GM23338 (cell line): ENCODE data around the gene SLC41A3. TPM values are rescaled to one million over a fixed set of nuclear protein-coding genes. Genes with fewer than 3 reads are reported as not detected.

ENCODE experiments used
- ATAC-seq: fragments of 200-7000 bp; cut with Tn5 transposase; 3 replicates; pipeline ENCODE4 v1.9.1; 2020
- DNase-seq: peaks from one replicate; pipeline ENCODE4 v3.0.0-alpha.2; 2015; ENCODE audit warnings: low spot score
- H2AFZ ChIP-seq: fragments of 200-600 bp; sonication (generic); 2 replicates; pipeline ENCODE4 v1.8.0; 2016; ENCODE audit warnings: antibody characterized with exemption, mild to moderate bottlenecking, moderate library complexity
- H3F3A ChIP-seq: fragments of 200-600 bp; sonication (generic); replicated peaks from 2 replicates; pipeline ENCODE4 v1.8.0; 2017; ENCODE audit warnings: antibody characterized with exemption, mixed run types, low read depth
- H3K27ac ChIP-seq: fragments of 200-600 bp; sonication (generic); 2 replicates; pipeline ENCODE4 v1.6.1; 2016; ENCODE audit warnings: low read depth
- H3K27me3 ChIP-seq: fragments of 200-600 bp; sonication (generic); 2 replicates; pipeline ENCODE4 v1.8.0; 2016; ENCODE audit warnings: mild to moderate bottlenecking, mixed run types, moderate library complexity; ENCODE audit not compliant: insufficient read depth
- H3K36me3 ChIP-seq: fragments of 200-600 bp; sonication (generic); 2 replicates; pipeline ENCODE4 v1.8.0; 2016; ENCODE audit warnings: mild to moderate bottlenecking; ENCODE audit not compliant: insufficient read depth
- H3K4me1 ChIP-seq: fragments of 200-600 bp; sonication (generic); 2 replicates; pipeline ENCODE4 v1.8.0; 2016; ENCODE audit warnings: mild to moderate bottlenecking, moderate library complexity; ENCODE audit not compliant: insufficient read depth
- H3K4me2 ChIP-seq: fragments of 200-600 bp; sonication (generic); 2 replicates; pipeline ENCODE4 v1.7.1; 2017; ENCODE audit warnings: mixed run types
- H3K4me3 ChIP-seq: fragments of 200-600 bp; sonication (generic); 2 replicates; pipeline ENCODE4 v1.6.1; 2016; ENCODE audit warnings: mixed run types
- H3K79me2 ChIP-seq: fragments of 200-600 bp; sonication (generic); replicated peaks from 2 replicates; pipeline ENCODE4 v1.8.0; 2017; ENCODE audit warnings: mild to moderate bottlenecking; ENCODE audit not compliant: insufficient read depth
- H3K9me2 ChIP-seq: fragments of 200-600 bp; sonication (generic); 2 replicates; pipeline ENCODE4 v1.8.0; 2017; ENCODE audit not compliant: insufficient read depth
- H4K20me1 ChIP-seq: fragments of 200-600 bp; sonication (generic); replicated peaks from 2 replicates; pipeline ENCODE4 v1.8.0; 2017; ENCODE audit warnings: mild to moderate bottlenecking; ENCODE audit not compliant: insufficient read depth
- H3K27ac Mint-ChIP-seq: 2 replicates; pipeline ENCODE4 v1.8.0; 2020; ENCODE audit warnings: inconsistent platforms, mild to moderate bottlenecking, moderate library complexity, mixed read lengths
- H3K27me3 Mint-ChIP-seq: 3 replicates; pipeline ENCODE4 v1.8.0; 2022; ENCODE audit warnings: low read depth, mild to moderate bottlenecking, moderate library complexity, mixed read lengths, inconsistent platforms; ENCODE audit not compliant: insufficient read depth, poor library complexity
- H3K36me3 Mint-ChIP-seq: 3 replicates; pipeline ENCODE4 v1.8.0; 2021; ENCODE audit warnings: low read depth, mild to moderate bottlenecking, inconsistent platforms, moderate library complexity, mixed read lengths
- H3K4me1 Mint-ChIP-seq: 3 replicates; pipeline ENCODE4 v1.8.0; 2020; ENCODE audit warnings: mild to moderate bottlenecking, inconsistent platforms, mixed read lengths
- H3K4me3 Mint-ChIP-seq: 3 replicates; pipeline ENCODE4 v1.8.0; 2021; ENCODE audit warnings: moderate library complexity, mild to moderate bottlenecking, inconsistent platforms, mixed read lengths
- H3K9me3 Mint-ChIP-seq: 3 replicates; pipeline ENCODE4 v1.8.0; 2020; ENCODE audit warnings: moderate library complexity, mild to moderate bottlenecking, inconsistent platforms, mixed read lengths
- CREB1 ChIP-seq: fragments of 250-450 bp; sonication (Bioruptor Pico); IDR thresholded peaks from 2 replicates; pipeline ENCODE4 v1.5.0; 2020; ENCODE audit warnings: low read depth, mild to moderate bottlenecking, moderate library complexity
- CTCF ChIP-seq, 2 experiments: fragments of 200-600 bp in 1 of 2; sonication (generic) in 1 of 2; conservative IDR thresholded peaks; 2 replicates each; pipeline versions ENCODE4 v1.5.1 to v1.6.1; 2016 to 2017; ENCODE audit warnings: antibody characterized with exemption in 2 of 2, low read depth in 2 of 2, mild to moderate bottlenecking in 2 of 2, moderate library complexity in 1 of 2
- EZH2 ChIP-seq: fragments of 200-600 bp; sonication (generic); IDR thresholded peaks from one replicate; pipeline ENCODE4 v1.8.0; 2017; ENCODE audit warnings: antibody characterized with exemption, mild to moderate bottlenecking, low read depth; ENCODE audit not compliant: unreplicated experiment
- EZH2phosphoT487 ChIP-seq: fragments of 200-600 bp; sonication (generic); IDR thresholded peaks from one replicate; pipeline ENCODE4 v1.8.1; 2018; ENCODE audit warnings: antibody characterized with exemption; ENCODE audit not compliant: unreplicated experiment
- JUNB ChIP-seq: IDR thresholded peaks from one replicate; pipeline ENCODE4 v1.6.1; 2016; ENCODE audit warnings: antibody characterized with exemption; ENCODE audit not compliant: unreplicated experiment
- NANOG ChIP-seq: IDR thresholded peaks from 2 replicates; pipeline ENCODE4 v1.6.1; 2016; ENCODE audit warnings: antibody characterized with exemption, borderline replicate concordance
- REST ChIP-seq: IDR thresholded peaks from one replicate; pipeline ENCODE4 v1.6.1; 2018; ENCODE audit warnings: antibody characterized with exemption; ENCODE audit not compliant: unreplicated experiment
- STAT1 ChIP-seq: IDR thresholded peaks from one replicate; pipeline ENCODE4 v1.6.1; 2016; ENCODE audit warnings: antibody characterized with exemption; ENCODE audit not compliant: unreplicated experiment
- ZNF114 ChIP-seq: fragments of 250-450 bp; sonication (Bioruptor Pico); IDR thresholded peaks from 2 replicates; pipeline ENCODE4 v1.5.0; 2020; ENCODE audit warnings: mild to moderate bottlenecking, moderate library complexity
- ZNF331 ChIP-seq: fragments of 250-450 bp; sonication (Bioruptor Pico); IDR thresholded peaks from 2 replicates; pipeline ENCODE4 v1.5.0; 2020; ENCODE audit warnings: low read depth, mild to moderate bottlenecking, moderate library complexity
- ZNF462 ChIP-seq: fragments of 250-450 bp; sonication (Bioruptor Pico); IDR thresholded peaks from 2 replicates; pipeline ENCODE4 v1.5.0; 2020; ENCODE audit warnings: mild to moderate bottlenecking, moderate library complexity
- polyA plus RNA-seq: library from polyadenylated mRNA; unstranded; fragments of >200 nt; fragmentation: Nextera tagmentation; extraction: Ambion mirVana; gene quantifications from 2 replicates; pipeline ENCODE4 v1.2.1, GENCODE V29; 2016
- total RNA-seq: library from RNA; depleted of rRNA; stranded (reverse); fragments of >200 nt; shearing (Covaris generic); gene quantifications from 2 replicates; pipeline ENCODE4 v1.2.3, GENCODE V29; 2014

Gene SLC41A3
- total and polyA plus RNA-seq, 2 experiments from 2014 or later: 12.1 to 29.8 TPM

GRCh38 chr3:126114443-126115386, 30.8 kb upstream of the SLC41A3 start:
- no peak for ATAC-seq
- H3K9me2 ChIP-seq: 0 out of 2 replicates have a peak, but pooled peaks cover 3% of the 10 kb centered on the region

More at GRCh38 chr3:126114443-126115386, 30.8 kb upstream of the SLC41A3 start:
- Histone ChIP-seq H3K27ac (no peak overlapping the region), H3K36me3 (no peaks in the 10 kb centered on the region), H3K4me1 (no peaks in the 10 kb centered on the region), H3K27me3 (no peaks in the 10 kb centered on the region), H3K79me2 (no peaks in the 10 kb centered on the region), H3F3A (no peaks in the 10 kb centered on the region), H3K4me3 (no peak overlapping the region), H4K20me1 (no peaks in the 10 kb centered on the region), H3K4me2 (no peak overlapping the region), H2AFZ (no peak overlapping the region)
- Mint-ChIP-seq H3K9me3 (no peaks in the 10 kb centered on the region; the same call in 2 of the 3 replicates), H3K36me3 (peaks cover 7% of the 10 kb centered on the region; the same call in 2 of the 3 replicates), H3K27ac (no peak overlapping the region), H3K27me3 (peaks cover 5% of the 10 kb centered on the region), H3K4me1 (no peaks in the 10 kb centered on the region; the same call in 2 of the 3 replicates), H3K4me3 (no peak overlapping the region)
- TF ChIP-seq ZNF331 (CRISPR knock-in tag) (no peak), EZH2phosphoT487 (no peak), JUNB (no peak), CTCF (conservative IDR thresholded peaks at IDR 0.05; ENCODE audit: low read depth in 2 of 2) (no peak), REST (no peak), CREB1 (CRISPR knock-in tag) (no peak), STAT1 (no peak), NANOG (no peak), ZNF114 (CRISPR knock-in tag) (no peak), ZNF462 (no peak), EZH2 (no peak)
- no peak for DNase-seq
